Limb (tissue), 2 donors: ENCODE results near the gene INA.

ENCODE experiments used
- DNase-seq, 2 donors: peaks; one replicate each; pipeline ENCODE4 v3.0.0-alpha.2; 2016; ENCODE audit errors: extremely low spot score in 2 of 2

Gene INA

GRCh38 chr10:103273041-103273441 lies 3.9 kb upstream of the INA start:
- peak; percentile 3 to 34 for DNase-seq

GRCh38 chr10:103276251-103276895 lies 565 bp upstream of the INA start:
- DNase-seq: peak in 1 of 2 donors; percentile 30

- peak in 1 of 2 donors; percentile 34 for DNase-seq
These were observed 987 bp downstream of the INA start for GRCh38 chr10:103277713-103278536.

GRCh38 chr10:103278537-103278823 lies 1.5 kb downstream of the INA start:
- no peak for DNase-seq

GRCh38 chr10:103278862-103279298 lies 1.9 kb downstream of the INA start:
- DNase-seq: peak; percentile 46 to 79

- peak in 1 of 2 donors; percentile 27 for DNase-seq
These were observed 3.1 kb downstream of the INA start for GRCh38 chr10:103280031-103280430.

GRCh38 chr10:103280506-103280905 lies 3.6 kb downstream of the INA start:
- DNase-seq: no peak

- peak; percentile 60 to 84 for DNase-seq
These were observed 4.8 kb downstream of the INA start for GRCh38 chr10:103281753-103282152.

- DNase-seq: no peak
These were observed 6.0 kb downstream of the INA start for GRCh38 chr10:103282961-103283360.

- DNase-seq: no peak
These were observed 7.2 kb downstream of the INA start for GRCh38 chr10:103284170-103284569.

GRCh38 chr10:103287992-103288391 lies 11.1 kb downstream of the INA start:
- no peak for DNase-seq

GRCh38 chr10:103291588-103291987 lies 14.7 kb downstream of the INA start:
- DNase-seq: no peak

GRCh38 chr10:103295374-103296015 lies 18.6 kb downstream of the INA start:
- DNase-seq: no peak

GRCh38 chr10:103307594-103307993 lies 30.7 kb downstream of the INA start:
- DNase-seq: no peak

GRCh38 chr10:103310197-103310596 lies 33.3 kb downstream of the INA start:
- no peak for DNase-seq

- DNase-seq: no peak
These were observed 39.1 kb downstream of the INA start for GRCh38 chr10:103316087-103316486.

GRCh38 chr10:103327906-103328305 lies 51.0 kb downstream of the INA start:
- no peak for DNase-seq

- peak in 1 of 2 donors; percentile 23 for DNase-seq
These were observed 57.1 kb downstream of the INA start for GRCh38 chr10:103333934-103334520.

GRCh38 chr10:103334567-103334966 lies 57.6 kb downstream of the INA start:
- no peak for DNase-seq

- no peak for DNase-seq
These were observed 59.4 kb downstream of the INA start for GRCh38 chr10:103336370-103336769.
